ENCODE results near the gene MYO1D. TPM values are rescaled to one million over a fixed set of nuclear protein-coding genes. Genes with fewer than 3 reads are reported as not detected.
"Not testable (repeated sequence)": the region's sequence is repeated elsewhere in the genome, so short reads cannot be mapped to it uniquely, and the experiment has no call there.

MYO1D gene
- total and polyA plus RNA-seq, 9 donors = 20.9 to 62.2 (median 53.8) TPM

DNA sequence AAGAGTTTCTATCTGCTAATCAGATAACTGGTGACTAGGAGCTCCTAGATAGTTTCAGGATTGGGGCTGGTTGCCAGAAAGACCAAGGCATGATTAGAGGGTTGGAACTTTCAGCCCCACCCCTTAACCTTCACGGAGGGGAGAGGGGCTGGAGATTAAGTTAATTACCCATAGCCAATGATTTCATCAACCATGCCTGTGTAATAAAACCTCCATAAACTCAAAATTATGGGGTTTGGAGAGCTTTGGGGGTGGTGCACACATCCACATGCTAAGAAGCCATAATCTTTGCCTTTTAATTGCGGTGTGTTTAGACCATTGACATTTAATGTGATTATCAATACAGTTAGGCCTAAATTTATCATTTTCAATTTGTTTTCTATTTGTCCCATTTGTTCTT is 228.5 kb downstream of the MYO1D start:
- Histone ChIP-seq H3K9me3 (no peaks in the 10 kb centered on the region), H3K4me1 (ENCODE audit: insufficient read depth) (no peaks in the 10 kb centered on the region), H3K27ac (no peak overlapping the region), H3K4me3 (no peak overlapping the region), H3K27me3 (no peaks in the 10 kb centered on the region), H3K36me3 (no peaks in the 10 kb centered on the region)
- TF ChIP-seq EP300 (IDR thresholded peaks at IDR 0.05) = no peak
- TF ChIP-seq, protein P1, sequence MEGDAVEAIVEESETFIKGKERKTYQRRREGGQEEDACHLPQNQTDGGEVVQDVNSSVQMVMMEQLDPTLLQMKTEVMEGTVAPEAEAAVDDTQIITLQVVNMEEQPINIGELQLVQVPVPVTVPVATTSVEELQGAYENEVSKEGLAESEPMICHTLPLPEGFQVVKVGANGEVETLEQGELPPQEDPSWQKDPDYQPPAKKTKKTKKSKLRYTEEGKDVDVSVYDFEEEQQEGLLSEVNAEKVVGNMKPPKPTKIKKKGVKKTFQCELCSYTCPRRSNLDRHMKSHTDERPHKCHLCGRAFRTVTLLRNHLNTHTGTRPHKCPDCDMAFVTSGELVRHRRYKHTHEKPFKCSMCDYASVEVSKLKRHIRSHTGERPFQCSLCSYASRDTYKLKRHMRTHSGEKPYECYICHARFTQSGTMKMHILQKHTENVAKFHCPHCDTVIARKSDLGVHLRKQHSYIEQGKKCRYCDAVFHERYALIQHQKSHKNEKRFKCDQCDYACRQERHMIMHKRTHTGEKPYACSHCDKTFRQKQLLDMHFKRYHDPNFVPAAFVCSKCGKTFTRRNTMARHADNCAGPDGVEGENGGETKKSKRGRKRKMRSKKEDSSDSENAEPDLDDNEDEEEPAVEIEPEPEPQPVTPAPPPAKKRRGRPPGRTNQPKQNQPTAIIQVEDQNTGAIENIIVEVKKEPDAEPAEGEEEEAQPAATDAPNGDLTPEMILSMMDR (IDR thresholded peaks at IDR 0.05) = no peak
- TF ChIP-seq POLR2A (IDR thresholded peaks at IDR 0.05) = no peak
- 91 to 95% (median 94%) methylated on average over 2 of the region's 2 CpGs for WGBS, 3 donors
- intact Hi-C loops (cut with DNase I) = no loop called here
- no peak for DNase-seq

DNA sequence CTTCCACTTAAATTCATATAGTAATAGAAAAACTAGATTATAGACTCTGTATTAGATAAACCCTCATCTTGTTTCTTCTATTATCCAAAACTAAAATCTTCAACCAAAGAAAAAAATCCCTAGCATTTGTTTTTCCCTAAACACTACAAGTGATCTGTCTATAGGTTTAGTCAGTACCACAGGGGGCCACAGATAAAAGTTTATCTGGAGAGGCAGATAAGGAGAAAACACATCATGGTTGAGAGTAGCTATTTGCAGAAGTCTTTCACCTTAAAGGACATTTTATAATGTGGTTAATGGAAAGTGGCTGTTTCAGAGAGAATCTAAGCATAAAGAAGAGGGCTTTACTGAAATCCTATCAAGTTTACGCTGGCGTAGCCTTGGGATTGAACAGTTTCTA is 230.0 kb downstream of the MYO1D start:
- H3K4me1 ChIP-seq (ENCODE audit: insufficient read depth) = no peaks in the 10 kb centered on the region
- no peak for TF ChIP-seq POLR2A (IDR thresholded peaks at IDR 0.05)
- TF ChIP-seq, protein P1 (IDR thresholded peaks at IDR 0.05) = no peak
- TF ChIP-seq EP300 (IDR thresholded peaks at IDR 0.05) = no peak
- H3K9me3 ChIP-seq = no peaks in the 10 kb centered on the region
- no peak for DNase-seq
- no peak overlapping the region for H3K4me3 ChIP-seq
- H3K36me3 ChIP-seq = no peaks in the 10 kb centered on the region
- intact Hi-C loops (cut with DNase I) = no loop called here
- H3K27ac ChIP-seq = no peak overlapping the region
- 100% methylated on average over 2 of the region's 2 CpGs for WGBS, 3 donors
- no peaks in the 10 kb centered on the region for H3K27me3 ChIP-seq

DNA sequence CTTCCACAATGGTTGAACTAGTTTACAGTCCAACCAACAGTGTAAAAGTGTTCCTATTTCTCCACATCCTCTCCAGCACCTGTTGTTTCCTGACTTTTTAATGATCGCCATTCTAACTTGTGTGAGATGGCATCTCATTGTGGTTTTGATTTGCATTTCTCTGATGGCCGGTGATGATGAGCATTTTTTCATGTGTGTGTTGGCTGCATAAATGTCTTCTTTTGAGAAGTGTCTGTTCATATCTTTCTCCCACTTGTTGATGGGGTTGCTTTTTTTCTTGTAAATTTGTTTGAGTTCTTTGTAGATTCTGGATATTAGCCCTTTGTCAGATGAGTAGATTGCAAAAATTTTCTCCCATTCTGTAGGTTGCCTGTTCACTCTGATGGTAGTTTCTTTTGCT is 235.4 kb downstream of the MYO1D start:
- intact Hi-C loops (cut with DNase I); H3K27me3 ChIP-seq: not testable (repeated sequence)

DNA sequence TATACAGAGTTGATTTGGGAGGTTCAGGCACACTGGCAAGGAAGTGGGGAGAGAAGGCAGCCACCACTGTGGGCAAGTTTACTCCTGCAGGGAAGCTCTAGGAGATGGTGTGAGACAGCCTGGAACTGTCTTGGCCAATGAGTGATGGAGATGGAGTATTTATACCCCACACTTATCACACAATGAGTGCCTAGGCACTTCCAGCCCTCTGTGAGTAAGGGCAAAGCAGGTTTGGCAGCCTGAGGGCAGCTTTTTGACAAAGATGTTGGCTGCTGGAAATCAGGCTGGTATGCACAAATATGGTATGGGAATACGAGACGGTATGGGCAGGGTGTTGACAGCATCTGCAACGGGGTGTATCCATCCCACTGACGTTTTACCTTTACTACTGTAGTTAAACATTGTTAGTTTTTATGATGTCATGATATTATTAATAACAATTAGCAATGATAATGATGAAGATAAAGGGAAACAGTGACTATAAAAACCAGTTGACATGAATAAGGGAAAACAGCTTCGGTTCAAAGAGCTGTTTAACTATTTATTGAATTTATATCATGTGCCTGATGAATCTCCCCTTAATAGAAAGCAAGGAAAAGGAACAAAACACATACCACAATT is 240.2 kb downstream of the MYO1D start:
- no peak for TF ChIP-seq EP300 (IDR thresholded peaks at IDR 0.05)
- TF ChIP-seq POLR2A (IDR thresholded peaks at IDR 0.05) = no peak
- TF ChIP-seq, protein P1 (IDR thresholded peaks at IDR 0.05) = no peak

More for the DNA sequence above, 235.4 kb downstream of the MYO1D start:
- not testable (repeated sequence) for H3K27ac ChIP-seq; H3K4me1 ChIP-seq (ENCODE audit: insufficient read depth); H3K9me3 ChIP-seq; H3K36me3 ChIP-seq; H3K4me3 ChIP-seq; DNase-seq
- WGBS, 3 donors = 94 to 97% (median 94%) methylated on average over 2 of the region's 2 CpGs

DNA sequence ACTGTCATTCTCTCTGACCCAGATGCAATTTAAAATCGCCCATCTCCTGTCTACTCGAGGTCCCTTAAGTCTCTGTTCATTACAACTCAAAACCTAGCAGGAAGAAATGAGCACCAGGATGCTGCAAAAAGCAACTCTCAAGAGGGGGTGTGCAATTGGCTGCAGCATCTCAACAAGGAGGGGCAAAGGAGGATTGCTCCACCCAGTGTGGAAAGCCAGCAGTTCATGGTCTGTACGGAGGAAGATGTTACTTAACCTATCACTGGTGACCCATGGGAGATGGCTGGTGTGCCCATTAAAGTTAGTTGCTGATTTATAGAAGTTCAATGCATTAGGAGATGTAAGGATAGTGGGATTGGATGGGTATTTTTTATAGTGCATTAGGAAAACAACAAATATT is 242.8 kb downstream of the MYO1D start:
- DNase-seq = no peak
- no peak overlapping the region for H3K4me3 ChIP-seq
- TF ChIP-seq EP300 (IDR thresholded peaks at IDR 0.05) = no peak
- TF ChIP-seq, protein P1 (IDR thresholded peaks at IDR 0.05) = no peak
- no peak for TF ChIP-seq POLR2A (IDR thresholded peaks at IDR 0.05)
- no peak overlapping the region for H3K27ac ChIP-seq
- no peaks in the 10 kb centered on the region for H3K9me3 ChIP-seq
- no peaks in the 10 kb centered on the region for H3K27me3 ChIP-seq
- no peaks in the 10 kb centered on the region for H3K4me1 ChIP-seq (ENCODE audit: insufficient read depth)
- intact Hi-C loops (cut with DNase I) = no loop called here
- no peaks in the 10 kb centered on the region for H3K36me3 ChIP-seq
- WGBS, 3 donors = 80 to 85% (median 83%) methylated on average over 3 of the region's 3 CpGs

More for the DNA sequence above, 240.2 kb downstream of the MYO1D start:
- no peak overlapping the region for H3K4me3 ChIP-seq
- H3K36me3 ChIP-seq = no peaks in the 10 kb centered on the region
- no peak for DNase-seq
- H3K9me3 ChIP-seq = no peaks in the 10 kb centered on the region
- H3K4me1 ChIP-seq (ENCODE audit: insufficient read depth) = no peaks in the 10 kb centered on the region
- no peaks in the 10 kb centered on the region for H3K27me3 ChIP-seq
- intact Hi-C loops (cut with DNase I) = no loop called here
- WGBS, 3 donors = 82 to 89% (median 87%) methylated on average over 5 of the region's 5 CpGs
- no peak overlapping the region for H3K27ac ChIP-seq
